HCT116 (cell line): Measurements from ENCODE around the gene FOXF2. TPM values are rescaled to one million over a fixed set of nuclear protein-coding genes. Genes with fewer than 3 reads are reported as not detected.

Experiments used
- microRNA-seq: library from miRNA; unstranded; fragments of <30 nt; microRNA quantifications from one replicate; pipeline ENCODE4, GENCODE V29; 2016; ENCODE audit warnings: borderline number of aligned reads
- total RNA-seq: library from RNA; stranded (reverse); gene quantifications from one replicate; pipeline ENCODE4 v1.2.1, GENCODE V29; 2021; ENCODE audit not compliant: unreplicated experiment

The FOXF2 gene
- total RNA-seq, 1 experiment from 2014 or later = not detected

Small RNA genes lying within 50 kb of the gene (microRNA-seq; reads per million reads assigned to microRNA genes)
- gene MIR6720 = not detected

Other genes starting within 250 kb of the FOXF2 start
- 0.42 TPM for gene FOXQ1, start 77.5 kb upstream of the FOXF2 start, total RNA-seq
- 40.7 TPM for gene FOXC1, start 220.3 kb downstream of the FOXF2 start, total RNA-seq